Thymus (tissue), 14 donors: ENCODE results near the gene ANKH. TPM values are rescaled to one million over a fixed set of nuclear protein-coding genes. Genes with fewer than 3 reads are reported as not detected.
"Not testable (repeated sequence)": the region's sequence is repeated elsewhere in the genome, so short reads cannot be mapped to it uniquely, and the experiment has no call there.

Source experiments
- DNase-seq, 9 donors: peaks; one replicate each; pipeline ENCODE4 v3.0.0-alpha.2; 2013; ENCODE audit warnings: low spot score in 9 of 9, low read depth in 6 of 9, missing footprints in 1 of 9
- H3K27ac ChIP-seq, 2 donors: one replicate each; pipeline ENCODE4 v1.5.1; 2013; ENCODE audit warnings: control low read depth in 1 of 2, low read depth in 1 of 2, low read length in 1 of 2, mild to moderate bottlenecking in 1 of 2, moderate library complexity in 1 of 2
- H3K27me3 ChIP-seq, 2 donors: one replicate each; pipeline ENCODE4 v1.5.1; 2013; ENCODE audit warnings: low read length in 1 of 2; ENCODE audit not compliant: control insufficient read depth in 2 of 2, insufficient read depth in 1 of 2
- H3K36me3 ChIP-seq, 2 donors: one replicate each; pipeline ENCODE4 v1.5.1; 2013; ENCODE audit warnings: low read length in 1 of 2, mild to moderate bottlenecking in 1 of 2, moderate library complexity in 1 of 2; ENCODE audit not compliant: control insufficient read depth in 2 of 2, insufficient read depth in 2 of 2
- H3K4me1 ChIP-seq, 2 donors: one replicate each; pipeline ENCODE4 v1.5.1; 2013; ENCODE audit warnings: low read length in 2 of 2; ENCODE audit not compliant: control insufficient read depth in 2 of 2, insufficient read depth in 2 of 2
- H3K4me3 ChIP-seq, 2 donors: one replicate each; pipeline ENCODE4 v1.5.1; 2013; ENCODE audit warnings: low read length in 2 of 2, control low read depth in 1 of 2, mild to moderate bottlenecking in 1 of 2
- H3K9me3 ChIP-seq, 2 donors: one replicate each; pipeline ENCODE4 v1.5.1; 2013; ENCODE audit warnings: low read length in 1 of 2, mild to moderate bottlenecking in 1 of 2; ENCODE audit not compliant: control insufficient read depth in 2 of 2, insufficient read depth in 1 of 2
- WGBS: extraction: QIAGEN DNeasy Blood & Tissue Kit; methylation state at CpG from one replicate; pipeline ENCODE4 v1.1.7; 2013; 5-methylcytosine and 5-hydroxymethylcytosine counted together
- long read RNA-seq, 10 donors: transcript quantifications; one replicate each; lab custom pipeline, GENCODE V29; 2026
- polyA plus RNA-seq: library from polyadenylated mRNA; stranded (reverse); fragments of 200-250 nt; gene quantifications from one replicate; pipeline ENCODE4 v1.2.3, GENCODE V29; 2013
- total RNA-seq: library from RNA; stranded (reverse); fragments of 120-200 nt; gene quantifications from one replicate; pipeline ENCODE4 v1.2.4, GENCODE V29; 2013
- donor health status: healthy.

ANKH gene
- total RNA-seq (17.3 TPM), polyA plus RNA-seq (29.8 TPM)
- long read RNA-seq, donor 1, result 0 reads
- long read RNA-seq, donor 2, result 0 reads
- long read RNA-seq, donor 3, result 0 reads
- long read RNA-seq, donor 4, full-length matches to known transcripts, result 1 of 1 reads
- long read RNA-seq, donor 4, partial matches to known transcripts, result 0 of 1 reads
- long read RNA-seq, donor 4, other reads (novel, unspliced or antisense), result 0 of 1 reads
- long read RNA-seq, donor 5, full-length matches to known transcripts, result 8 of 21 reads
- long read RNA-seq, donor 5, partial matches to known transcripts, result 13 of 21 reads
- long read RNA-seq, donor 5, other reads (novel, unspliced or antisense), result 0 of 21 reads
- long read RNA-seq, donor 6, full-length matches to known transcripts, result 1 of 1 reads
- long read RNA-seq, donor 6, partial matches to known transcripts, result 0 of 1 reads
- long read RNA-seq, donor 6, other reads (novel, unspliced or antisense), result 0 of 1 reads
- long read RNA-seq, donor 7, full-length matches to known transcripts, result 4 of 4 reads
- long read RNA-seq, donor 7, partial matches to known transcripts, result 0 of 4 reads
- long read RNA-seq, donor 7, other reads (novel, unspliced or antisense), result 0 of 4 reads
- long read RNA-seq, donor 8, full-length matches to known transcripts, result 1 of 1 reads
- long read RNA-seq, donor 8, partial matches to known transcripts, result 0 of 1 reads
- long read RNA-seq, donor 8, other reads (novel, unspliced or antisense), result 0 of 1 reads
- long read RNA-seq, donor 9, full-length matches to known transcripts, result 3 of 3 reads
- long read RNA-seq, donor 9, partial matches to known transcripts, result 0 of 3 reads
- long read RNA-seq, donor 9, other reads (novel, unspliced or antisense), result 0 of 3 reads
- long read RNA-seq, donor 10, full-length matches to known transcripts, result 4 of 4 reads
- long read RNA-seq, donor 10, partial matches to known transcripts, result 0 of 4 reads
- long read RNA-seq, donor 10, other reads (novel, unspliced or antisense), result 0 of 4 reads

- H3K27me3 ChIP-seq, result peaks cover 2 to 70% of the 10 kb centered on the region in 2 donors
- H3K4me1 ChIP-seq, result peaks cover 7% of the 10 kb centered on the region in 2 donors
- H3K4me3 ChIP-seq, result peak within 1 kb of the TSS; percentile 45 to 82
- H3K36me3 ChIP-seq, result no peaks in the 10 kb centered on the region
- peak within 1 kb of the TSS; percentile 47 to 76 for H3K27ac ChIP-seq
- no peaks in the 10 kb centered on the region for H3K9me3 ChIP-seq
- under 1% methylated on average over 115 of the region's 115 CpGs for WGBS
- DNase-seq, result peak in 7 of 9 donors; percentile 30 to 83 (median 57)
Observed at GRCh38 chr5:14871214-14872069, at the start of gene ANKH. TSS of gene ANKH (minus strand) at chr5:14871778. CDS start at chr5:14871447, 331 bp downstream.

DNA sequence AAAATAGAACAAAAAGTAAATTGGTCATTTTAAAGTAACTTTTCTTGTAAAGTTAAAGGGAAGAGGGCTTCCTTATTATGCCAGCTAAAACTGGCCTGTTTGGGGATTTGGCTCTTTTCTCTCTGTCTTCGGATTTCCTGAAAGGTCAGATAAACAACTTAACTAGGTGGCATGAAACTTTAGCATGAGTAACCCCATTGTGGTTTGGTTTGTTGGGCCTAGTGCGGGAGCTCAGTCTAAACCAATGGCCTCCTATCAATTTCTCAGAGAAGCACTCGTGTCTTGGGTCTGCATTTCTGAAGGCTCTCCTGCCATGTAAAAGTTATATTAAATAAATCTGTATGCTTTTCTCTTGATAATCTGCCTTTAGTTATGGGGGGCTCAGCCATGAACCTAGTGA lies 48.5 kb upstream of the ANKH start:
- WGBS, result 95% methylated on average over 3 of the region's 3 CpGs

GRCh38 chr5:14919106-14919505 lies 47.5 kb upstream of the ANKH start:
- not testable (repeated sequence) for H3K36me3 ChIP-seq, H3K9me3 ChIP-seq, H3K27ac ChIP-seq, H3K4me1 ChIP-seq, DNase-seq, H3K4me3 ChIP-seq, H3K27me3 ChIP-seq
- 96% methylated on average over 2 of the region's 2 CpGs for WGBS

More for the DNA sequence above, 48.5 kb upstream of the ANKH start:
- no peak overlapping the region for H3K4me3 ChIP-seq
- no peaks in the 10 kb centered on the region for H3K27me3 ChIP-seq
- no peak overlapping the region for H3K27ac ChIP-seq
- no peaks in the 10 kb centered on the region for H3K4me1 ChIP-seq
- no peaks in the 10 kb centered on the region for H3K9me3 ChIP-seq
- DNase-seq, result no peak
- no peaks in the 10 kb centered on the region for H3K36me3 ChIP-seq

DNA sequence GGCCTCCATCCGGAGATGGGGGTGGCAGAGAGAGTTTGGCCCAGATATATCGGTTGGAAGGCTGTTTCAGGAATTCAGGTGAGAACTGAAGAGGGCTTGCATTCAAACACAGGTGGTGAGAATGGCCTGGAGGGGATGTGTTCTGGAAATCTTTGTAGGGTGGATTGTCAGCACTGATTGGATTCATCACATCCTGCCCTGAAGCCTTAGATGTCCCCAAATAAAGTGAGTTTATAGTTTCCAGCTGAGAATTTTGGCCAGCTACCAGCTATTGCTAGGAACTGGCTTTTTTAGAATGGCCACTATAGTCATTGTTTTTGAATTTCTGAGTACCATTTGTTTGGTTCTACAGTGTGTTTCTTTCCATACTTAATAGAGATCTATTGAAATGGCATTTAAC lies 46.1 kb upstream of the ANKH start:
- H3K4me1 ChIP-seq, result no peaks in the 10 kb centered on the region
- H3K9me3 ChIP-seq, result no peaks in the 10 kb centered on the region
- H3K27me3 ChIP-seq, result no peaks in the 10 kb centered on the region
- DNase-seq, result no peak
- no peak overlapping the region for H3K27ac ChIP-seq
- no peak overlapping the region for H3K4me3 ChIP-seq
- H3K36me3 ChIP-seq, result no peaks in the 10 kb centered on the region
- 98% methylated on average over 2 of the region's 2 CpGs for WGBS

GRCh38 chr5:14915291-14915952 lies 43.8 kb upstream of the ANKH start:
- Histone ChIP-seq H3K27ac (no peak overlapping the region), H3K9me3 (no peaks in the 10 kb centered on the region), H3K27me3 (no peaks in the 10 kb centered on the region), H3K4me3 (no peak overlapping the region), H3K4me1 (no peaks in the 10 kb centered on the region), H3K36me3 (no peaks in the 10 kb centered on the region)
- no peak for DNase-seq
- WGBS, result 94% methylated on average over 10 of the region's 10 CpGs

DNA sequence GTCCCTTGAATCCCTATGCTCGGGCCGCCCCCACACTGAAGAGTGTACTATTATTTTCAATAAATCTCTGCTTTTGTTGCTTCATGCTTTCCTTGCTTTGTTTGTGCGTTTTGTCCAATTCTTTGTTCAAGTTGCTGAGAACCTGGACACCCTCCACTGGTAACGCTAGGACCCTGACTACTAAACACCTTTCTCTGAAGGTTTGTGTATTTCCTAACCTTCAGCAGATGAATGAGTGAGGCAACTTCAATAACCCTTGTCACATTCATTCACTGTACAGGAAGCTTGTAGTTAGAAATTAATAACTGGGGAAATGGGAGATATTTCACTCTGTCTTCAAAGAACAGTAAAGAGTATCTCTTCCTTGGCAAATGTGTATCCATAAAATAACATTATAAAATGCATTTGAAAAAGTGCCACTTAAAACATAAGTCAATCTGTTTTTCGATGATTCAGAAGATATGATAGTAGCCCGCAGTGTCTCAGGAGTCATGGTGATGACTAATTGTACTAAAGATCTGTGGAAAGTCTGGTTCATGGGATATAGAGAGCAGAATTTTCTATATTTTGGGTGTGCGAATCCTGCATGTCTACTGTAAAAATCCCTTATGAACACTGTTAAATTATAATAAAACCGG lies 43.2 kb upstream of the ANKH start:
- Histone ChIP-seq H3K9me3 (no peaks in the 10 kb centered on the region), H3K27me3 (no peaks in the 10 kb centered on the region), H3K27ac (no peak overlapping the region), H3K4me3 (no peak overlapping the region), H3K4me1 (no peaks in the 10 kb centered on the region), H3K36me3 (no peaks in the 10 kb centered on the region)
- DNase-seq, result no peak
- 91% methylated on average over 8 of the region's 8 CpGs for WGBS

DNA sequence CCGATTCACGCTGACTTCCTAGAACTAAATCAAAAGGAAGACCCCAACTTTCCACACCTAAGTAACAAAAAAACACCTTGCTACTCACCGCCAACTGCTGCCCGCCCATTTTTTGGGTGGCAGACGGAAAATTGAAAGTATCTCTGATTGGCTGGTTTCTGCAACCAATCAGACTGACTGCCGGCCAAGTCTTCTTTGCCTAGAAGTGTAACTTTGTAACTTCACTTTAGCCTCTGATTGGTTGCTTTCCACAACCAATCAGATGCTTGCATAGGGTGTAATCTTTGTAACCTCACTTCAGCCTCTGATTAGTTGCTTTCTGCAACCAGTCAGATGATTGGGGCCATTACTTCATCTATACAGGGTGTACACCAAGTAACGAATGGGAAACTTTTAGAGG lies 42.6 kb upstream of the ANKH start:
- no peaks in the 10 kb centered on the region for H3K4me1 ChIP-seq
- DNase-seq, result no peak
- no peak overlapping the region for H3K4me3 ChIP-seq
- no peaks in the 10 kb centered on the region for H3K27me3 ChIP-seq
- no peaks in the 10 kb centered on the region for H3K9me3 ChIP-seq
- WGBS, result 96% methylated on average over 7 of the region's 7 CpGs
- no peak overlapping the region for H3K27ac ChIP-seq
- H3K36me3 ChIP-seq, result no peaks in the 10 kb centered on the region

DNA sequence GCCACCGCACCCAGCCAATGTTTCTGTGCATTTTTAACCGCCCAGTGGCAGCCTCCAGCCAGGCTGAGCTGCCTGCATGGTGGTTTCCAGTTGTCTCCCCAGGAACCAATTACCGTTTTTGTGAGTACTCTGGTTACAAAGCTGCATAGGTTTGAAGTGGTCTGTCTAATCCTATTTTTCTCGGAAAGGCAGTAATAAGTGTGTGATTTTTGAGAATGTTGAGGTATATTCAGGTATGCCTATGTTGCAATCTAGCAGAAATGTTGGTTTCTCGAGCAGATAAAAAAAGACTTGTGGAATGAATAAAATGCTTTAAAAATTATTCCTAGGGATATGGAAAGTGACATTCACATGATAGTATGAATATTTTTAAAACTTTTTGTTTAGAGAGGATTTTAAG lies 41.5 kb upstream of the ANKH start:
- no peak for DNase-seq
- Histone ChIP-seq H3K4me3 (no peak overlapping the region), H3K27me3 (no peaks in the 10 kb centered on the region), H3K9me3 (no peaks in the 10 kb centered on the region), H3K27ac (no peak overlapping the region), H3K36me3 (no peaks in the 10 kb centered on the region), H3K4me1 (no peaks in the 10 kb centered on the region)
- 95% methylated on average over 5 of the region's 5 CpGs for WGBS
